A549 (cell line): Measurements from ENCODE around the gene PRDM2. TPM values are rescaled to one million over a fixed set of nuclear protein-coding genes. Genes with fewer than 3 reads are reported as not detected.
A peak's percentile ranks its signal among the peaks of the same experiment; 100 is the strongest.

ENCODE experiments used
- ATAC-seq, 2 experiments: fragments of 200-7000 bp in 1 of 2; fragments of >200 bp in 1 of 2; cut with Nextera tagmentation in 1 of 2; cut with Tn5 transposase in 1 of 2; 3 replicates each; pipeline versions ENCODE4 v1.8.0 to v1.9.1; 2018 to 2020; ENCODE audit warnings: mild to moderate bottlenecking in 1 of 2, moderate library complexity in 1 of 2
- CTCF ChIA-PET: fragments of 300-600 bp; sonication (Branson Sonifier 250); formaldehyde crosslinking; extraction: SDS; loops from one replicate; lab custom pipeline; 2021; ENCODE audit warnings: antibody characterized with exemption, inconsistent platforms; lab: Yijun Ruan, JAX
- POLR2A ChIA-PET: fragments of 350-600 bp; formaldehyde crosslinking; extraction: SDS; loops from one replicate; lab custom pipeline; 2021; ENCODE audit warnings: antibody characterized with exemption, inconsistent platforms; lab: Yijun Ruan, JAX
- DNase-seq, 2 experiments: peaks; one replicate each; pipeline versions ENCODE4 v3.0.0 to v3.0.0-alpha.2; 2011 to 2016; ENCODE audit warnings: low read depth in 1 of 2, low spot score in 1 of 2
- FAIRE-seq: peaks from 2 replicates; lab custom pipeline; 2011; peaks lifted over from hg19 to GRCh38; lab: Jason Lieb, UNC
- H3K27ac ChIP-seq, 2 experiments: fragments of >200 bp; sonication (Bioruptor Twin); formaldehyde crosslinking; 3 replicates each; pipeline ENCODE4 v1.5.1; 2016 to 2017
- H3K4me1 ChIP-seq: fragments of >200 bp; sonication (Bioruptor Twin); formaldehyde crosslinking; 3 replicates; pipeline ENCODE4 v1.6.1; 2016
- H3K4me2 ChIP-seq: fragments of >200 bp; sonication (Bioruptor Twin); formaldehyde crosslinking; 3 replicates; pipeline ENCODE4 v1.6.1; 2016
- H3K4me3 ChIP-seq: fragments of >200 bp; sonication (Bioruptor Twin); formaldehyde crosslinking; 3 replicates; pipeline ENCODE4 v1.5.1; 2016
- H3K9me3 ChIP-seq: fragments of >200 bp; sonication (Bioruptor Twin); formaldehyde crosslinking; 3 replicates; pipeline ENCODE4 v1.6.1; 2016
- ATOH8 ChIP-seq: fragments of 250-450 bp; sonication (Bioruptor Pico); IDR thresholded peaks from 2 replicates; pipeline ENCODE4 v1.5.0; 2020; ENCODE audit warnings: low read depth, mild to moderate bottlenecking, moderate library complexity
- CEBPB ChIP-seq, 2 experiments: fragments of >200 bp in 1 of 2; sonication (Bioruptor Twin) in 1 of 2; formaldehyde crosslinking in 1 of 2; IDR thresholded peaks; 2 replicates each; pipeline ENCODE4 v1.6.1; 2012 to 2016
- EHF ChIP-seq: fragments of 250-450 bp; sonication (Bioruptor Pico); IDR thresholded peaks from 2 replicates; pipeline ENCODE4 v1.5.0; 2020; ENCODE audit warnings: mild to moderate bottlenecking
- EHMT2 ChIP-seq: fragments of 200-600 bp; sonication (generic); IDR thresholded peaks from 2 replicates; pipeline ENCODE4 v1.6.1; 2016; ENCODE audit warnings: antibody characterized with exemption, low read depth, mild to moderate bottlenecking, moderate library complexity
- FOSB ChIP-seq: fragments of 250-450 bp; sonication (Bioruptor Pico); IDR thresholded peaks from 2 replicates; pipeline ENCODE4 v1.5.0; 2020; ENCODE audit warnings: mild to moderate bottlenecking, moderate library complexity
- HDAC2 ChIP-seq: fragments of 200-600 bp; sonication (generic); IDR thresholded peaks from 2 replicates; pipeline ENCODE4 v1.6.1; 2016
- HEYL ChIP-seq: fragments of 250-450 bp; sonication (Bioruptor Pico); IDR thresholded peaks from 2 replicates; pipeline ENCODE4 v1.8.0; 2021; ENCODE audit warnings: mild to moderate bottlenecking, moderate library complexity
- HMGXB4 ChIP-seq: fragments of 250-450 bp; sonication (Bioruptor Pico); IDR thresholded peaks from 2 replicates; pipeline ENCODE4 v1.5.0; 2021; ENCODE audit warnings: mild to moderate bottlenecking, moderate library complexity, borderline replicate concordance
- HOXA7 ChIP-seq: fragments of 250-450 bp; sonication (Bioruptor Pico); IDR thresholded peaks from 2 replicates; pipeline ENCODE4 v1.5.0; 2020; ENCODE audit warnings: mild to moderate bottlenecking, moderate library complexity
- JUN ChIP-seq, 2 experiments: fragments of >200 bp; sonication (Bioruptor Twin); formaldehyde crosslinking; IDR thresholded peaks; 2 replicates in 1 of 2; 3 replicates in 1 of 2; pipeline ENCODE4 v1.6.1; 2016 to 2017
- KDM1A ChIP-seq: fragments of 200-600 bp; sonication (generic); IDR thresholded peaks from 2 replicates; pipeline ENCODE4 v1.6.1; 2016; ENCODE audit warnings: low read depth, mild to moderate bottlenecking
- MAFK ChIP-seq: fragments of 450-650 bp; IDR thresholded peaks from 2 replicates; pipeline ENCODE4 v1.6.1; 2014; ENCODE audit not compliant: partially characterized antibody
- NFE2L2 ChIP-seq: fragments of 150-350 bp; conservative IDR thresholded peaks from 2 replicates; pipeline ENCODE4 v1.6.1; 2014; ENCODE audit warnings: low read length
- NPAS2 ChIP-seq: fragments of 250-450 bp; sonication (Bioruptor Pico); IDR thresholded peaks from 2 replicates; pipeline ENCODE4 v1.8.0; 2022; ENCODE audit warnings: mild to moderate bottlenecking, moderate library complexity, borderline replicate concordance
- NR3C1 ChIP-seq: fragments of >200 bp; sonication (Bioruptor Twin); formaldehyde crosslinking; IDR thresholded peaks from 3 replicates; pipeline ENCODE4 v1.6.1; 2017
- PHF8 ChIP-seq: fragments of 200-600 bp; sonication (generic); IDR thresholded peaks from 2 replicates; pipeline ENCODE4 v1.6.1; 2016; ENCODE audit warnings: low read depth, mild to moderate bottlenecking, antibody characterized with exemption, moderate library complexity, borderline replicate concordance
- POLR2AphosphoS2 ChIP-seq: conservative IDR thresholded peaks from 2 replicates; pipeline ENCODE4 v1.6.1; 2012; ENCODE audit warnings: low read length, improper control_type of control experiment, inconsistent platforms
- RAD21 ChIP-seq, 2 experiments: fragments of >200 bp in 1 of 2; sonication (Bioruptor Twin) in 1 of 2; formaldehyde crosslinking in 1 of 2; IDR thresholded peaks in 1 of 2; conservative IDR thresholded peaks in 1 of 2; 2 replicates in 1 of 2; 3 replicates in 1 of 2; pipeline ENCODE4 v1.6.1; 2012 to 2018; ENCODE audit warnings: inconsistent platforms in 1 of 2
- RARB ChIP-seq: fragments of 250-450 bp; sonication (Bioruptor Pico); IDR thresholded peaks from 2 replicates; pipeline ENCODE4 v1.8.0; 2021; ENCODE audit warnings: mild to moderate bottlenecking, moderate library complexity
- RFX5 ChIP-seq: fragments of 450-650 bp; IDR thresholded peaks from 2 replicates; pipeline ENCODE4 v1.7.1; 2014; ENCODE audit warnings: antibody characterized with exemption, mild to moderate bottlenecking, moderate library complexity
- RNF2 ChIP-seq: fragments of 200-600 bp; sonication (generic); IDR thresholded peaks from 2 replicates; pipeline ENCODE4 v1.6.1; 2016; ENCODE audit warnings: low read depth, mild to moderate bottlenecking, antibody characterized with exemption, moderate library complexity, borderline replicate concordance
- ZFP36 ChIP-seq: fragments of 450-650 bp; IDR thresholded peaks from 2 replicates; pipeline ENCODE4 v1.6.1; 2014; ENCODE audit warnings: borderline replicate concordance; ENCODE audit not compliant: partially characterized antibody
- WGBS: methylation state at CpG from one replicate; pipeline ENCODE4 v1.1.6; 2017; ENCODE audit errors: missing lambda C conversion rate; 5-methylcytosine and 5-hydroxymethylcytosine counted together
- polyA plus RNA-seq, 4 experiments: library from polyadenylated mRNA; depleted of rRNA in 3 of 4; stranded (reverse); fragments of >200 nt; fragmentation: RNase III in 1 of 4; extraction: RNeasy Plus Mini Kit Qiagen cat#74134 plus additional on column Dnase treatment in 1 of 4; gene quantifications; 2 replicates in 3 of 4; 3 replicates in 1 of 4; pipeline ENCODE4 v1.2.3, GENCODE V29; 2011 to 2017
- TF ChIP-seq, protein P1 (sequence below): IDR thresholded peaks from 2 replicates; pipeline ENCODE4 v1.6.1; 2012
- TF ChIP-seq, protein P2 (sequence below): fragments of 200-600 bp; sonication (generic); IDR thresholded peaks from 2 replicates; pipeline ENCODE4 v1.6.1; 2016; ENCODE audit warnings: antibody characterized with exemption, mild to moderate bottlenecking, moderate library complexity

Gene PRDM2
- polyA plus RNA-seq, 2 of the 4 experiments (the other 2 are of a cell fraction), result 7.9 to 8.4 TPM

- POLR2A ChIA-PET, result no interaction called here
- FAIRE-seq (no peak), ATAC-seq (no peak), DNase-seq (no peak)
- Histone ChIP-seq H3K27ac (no peak overlapping the region), H3K9me3 (no peaks in the 10 kb centered on the region), H3K4me1 (no peaks in the 10 kb centered on the region)
- no peak for TF ChIP-seq FOSB (CRISPR knock-in tag)
- peak; percentile 27 for TF ChIP-seq MAFK
- TF ChIP-seq, all 56 proteins: peak for 1
- no peak overlapping the region for H3K4me2 ChIP-seq
- WGBS, result 92% methylated on average over 20 of the region's 20 CpGs
- no peak overlapping the region for H3K4me3 ChIP-seq
- CTCF ChIA-PET, result interaction anchor here (0.6 to 1.1 kb wide), 3 partner anchors 26 to 122 kb away, joined by 3 read pairs; no protein-coding TSS in a partner anchor
Measured at GRCh38 chr1:13781907-13782633, 82.1 kb downstream of the PRDM2 start.

DNA sequence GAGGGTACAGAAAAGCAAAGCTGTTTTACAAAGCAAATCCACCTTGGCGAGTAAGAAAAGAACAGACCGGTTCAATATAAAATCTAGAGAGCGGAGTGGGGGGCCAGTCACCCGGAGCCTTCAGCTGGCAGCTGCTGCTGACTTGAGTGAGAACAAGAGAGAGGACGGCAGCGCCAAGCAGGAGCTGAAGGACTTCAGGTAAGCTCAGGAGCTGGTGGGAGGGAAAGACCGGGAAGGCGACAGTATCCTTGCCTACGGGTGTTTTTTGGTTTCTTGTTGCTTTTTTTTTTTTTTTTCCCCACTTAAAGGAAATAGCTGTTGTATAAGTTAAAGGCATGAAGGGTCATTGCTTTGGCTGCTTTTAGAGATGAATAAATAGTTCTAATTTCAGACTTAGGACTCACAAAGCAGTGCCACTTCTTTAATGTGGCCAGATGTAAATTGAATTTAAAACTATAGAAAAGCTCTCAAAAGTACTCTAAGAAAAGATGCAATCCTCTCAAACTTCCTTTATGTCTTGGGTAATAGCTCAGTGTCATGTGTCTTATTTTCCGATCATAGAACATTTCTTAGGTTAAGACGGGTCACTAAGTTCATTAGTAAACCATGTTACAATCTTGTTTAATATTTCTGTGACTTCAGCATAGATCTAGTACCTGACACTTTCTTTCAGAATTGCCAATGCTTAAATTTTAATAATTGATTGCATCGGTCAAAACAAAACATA, 82.8 kb downstream of the PRDM2 start:
- WGBS, result 94% methylated on average over 12 of the region's 12 CpGs
- DNase-seq, result no peak
- TF ChIP-seq RARB (CRISPR knock-in tag), result no peak
- no peak for TF ChIP-seq RFX5
- TF ChIP-seq HDAC2, result no peak
- TF ChIP-seq NPAS2 (CRISPR knock-in tag), result no peak
- TF ChIP-seq NR3C1, result no peak
- TF ChIP-seq NFE2L2, result no peak
- Histone ChIP-seq H3K27ac (no peak overlapping the region), H3K4me1 (no peaks in the 10 kb centered on the region), H3K4me2 (no peak overlapping the region), H3K4me3 (no peak overlapping the region), H3K9me3 (no peaks in the 10 kb centered on the region)
- no peak for ATAC-seq
- POLR2A ChIA-PET, result interaction anchor here (0.7 kb wide), 1 partner anchor 10 kb away, joined by 3 read pairs; no protein-coding TSS in a partner anchor
- FAIRE-seq, result no peak
- CTCF ChIA-PET, result interaction anchor here (0.6 to 1.1 kb wide), 3 partner anchors 27 to 123 kb away, joined by 3 read pairs; no protein-coding TSS in a partner anchor

GRCh38 chr1:13783551-13783950, 83.6 kb downstream of the PRDM2 start:
- ChIA-PET CTCF (no interaction called here), POLR2A (no interaction called here)
- ATAC-seq (no peak), DNase-seq (no peak), FAIRE-seq (no peak)
- TF ChIP-seq, protein P1, sequence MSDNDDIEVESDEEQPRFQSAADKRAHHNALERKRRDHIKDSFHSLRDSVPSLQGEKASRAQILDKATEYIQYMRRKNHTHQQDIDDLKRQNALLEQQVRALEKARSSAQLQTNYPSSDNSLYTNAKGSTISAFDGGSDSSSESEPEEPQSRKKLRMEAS, result no peak
- TF ChIP-seq HEYL (no peak), ATOH8 (no peak), JUN (IDR thresholded peaks at IDR 0.05) (no peak), PHF8 (no peak), EHMT2 (no peak), RARB (CRISPR knock-in tag) (no peak), RAD21 (conservative IDR thresholded peaks at IDR 0.05 in 1 of 2, IDR thresholded peaks at IDR 0.05 in 1 of 2) (no peak), HOXA7 (CRISPR knock-in tag) (no peak), POLR2AphosphoS2 (no peak), RNF2 (no peak), EHF (CRISPR knock-in tag) (no peak), HMGXB4 (CRISPR knock-in tag) (no peak), MAFK (no peak), HDAC2 (no peak), CEBPB (IDR thresholded peaks at IDR 0.05) (no peak), KDM1A (no peak), ZFP36 (no peak)
- TF ChIP-seq, protein P2, sequence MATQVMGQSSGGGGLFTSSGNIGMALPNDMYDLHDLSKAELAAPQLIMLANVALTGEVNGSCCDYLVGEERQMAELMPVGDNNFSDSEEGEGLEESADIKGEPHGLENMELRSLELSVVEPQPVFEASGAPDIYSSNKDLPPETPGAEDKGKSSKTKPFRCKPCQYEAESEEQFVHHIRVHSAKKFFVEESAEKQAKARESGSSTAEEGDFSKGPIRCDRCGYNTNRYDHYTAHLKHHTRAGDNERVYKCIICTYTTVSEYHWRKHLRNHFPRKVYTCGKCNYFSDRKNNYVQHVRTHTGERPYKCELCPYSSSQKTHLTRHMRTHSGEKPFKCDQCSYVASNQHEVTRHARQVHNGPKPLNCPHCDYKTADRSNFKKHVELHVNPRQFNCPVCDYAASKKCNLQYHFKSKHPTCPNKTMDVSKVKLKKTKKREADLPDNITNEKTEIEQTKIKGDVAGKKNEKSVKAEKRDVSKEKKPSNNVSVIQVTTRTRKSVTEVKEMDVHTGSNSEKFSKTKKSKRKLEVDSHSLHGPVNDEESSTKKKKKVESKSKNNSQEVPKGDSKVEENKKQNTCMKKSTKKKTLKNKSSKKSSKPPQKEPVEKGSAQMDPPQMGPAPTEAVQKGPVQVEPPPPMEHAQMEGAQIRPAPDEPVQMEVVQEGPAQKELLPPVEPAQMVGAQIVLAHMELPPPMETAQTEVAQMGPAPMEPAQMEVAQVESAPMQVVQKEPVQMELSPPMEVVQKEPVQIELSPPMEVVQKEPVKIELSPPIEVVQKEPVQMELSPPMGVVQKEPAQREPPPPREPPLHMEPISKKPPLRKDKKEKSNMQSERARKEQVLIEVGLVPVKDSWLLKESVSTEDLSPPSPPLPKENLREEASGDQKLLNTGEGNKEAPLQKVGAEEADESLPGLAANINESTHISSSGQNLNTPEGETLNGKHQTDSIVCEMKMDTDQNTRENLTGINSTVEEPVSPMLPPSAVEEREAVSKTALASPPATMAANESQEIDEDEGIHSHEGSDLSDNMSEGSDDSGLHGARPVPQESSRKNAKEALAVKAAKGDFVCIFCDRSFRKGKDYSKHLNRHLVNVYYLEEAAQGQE, result no peak
- Histone ChIP-seq H3K4me2 (no peak overlapping the region), H3K4me3 (no peak overlapping the region), H3K9me3 (no peaks in the 10 kb centered on the region), H3K4me1 (no peaks in the 10 kb centered on the region), H3K27ac (no peak overlapping the region)
- 94% methylated on average over 5 of the region's 5 CpGs for WGBS
